HG02642 (cell line): ENCODE results near the gene GALC.

Experiments used
- ATAC-seq: cut with Tn5 transposase; IDR thresholded peaks from one replicate; pipeline ENCODE4 v1.9.1; 2021; ENCODE audit warnings: mild to moderate bottlenecking; ENCODE audit not compliant: unreplicated experiment, poor library complexity

The GALC gene

GRCh38 chr14:87966816-87967215 is 26.2 kb downstream of the GALC start:
- ATAC-seq, result no peak

DNA sequence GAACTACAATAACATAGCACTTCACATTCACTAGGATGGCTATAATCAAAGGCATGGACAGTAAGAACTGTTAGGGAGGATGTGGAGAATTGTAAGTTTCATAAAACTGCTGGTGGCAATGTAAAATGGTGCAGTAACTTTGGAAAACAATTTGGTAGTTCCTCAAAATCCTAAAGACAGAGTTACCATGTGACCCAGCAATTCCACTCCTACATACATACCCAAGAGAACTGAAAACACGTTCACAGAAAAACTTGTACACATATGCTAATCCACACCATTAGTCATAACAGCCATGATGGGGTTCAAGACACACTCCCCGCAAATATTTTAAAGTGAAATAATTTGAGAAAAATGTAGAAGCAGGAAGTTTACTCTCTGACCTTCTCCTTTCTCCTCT is 31.7 kb downstream of the GALC start:
- no peak for ATAC-seq

- no peak for ATAC-seq
Measured at GRCh38 chr14:87960013-87960787, 32.8 kb downstream of the GALC start.

DNA sequence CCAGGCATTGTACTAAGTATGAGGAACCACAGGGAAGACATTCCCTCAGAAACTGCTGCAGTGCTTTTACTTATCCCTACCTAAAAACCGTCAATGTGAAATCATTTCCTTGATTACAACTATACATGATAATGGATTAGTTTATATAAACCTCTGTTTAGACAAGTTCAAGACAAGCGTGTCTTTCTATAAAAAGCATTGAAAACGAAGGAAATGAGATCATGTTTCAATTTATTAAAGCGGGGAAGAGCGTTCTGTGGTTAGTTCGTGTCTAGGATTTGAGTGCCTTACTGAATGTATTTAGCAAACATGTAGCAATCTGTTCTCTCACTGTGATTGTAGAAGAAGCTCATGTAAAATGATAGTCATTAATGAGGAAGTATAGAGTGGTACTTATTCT is 37.5 kb downstream of the GALC start:
- ATAC-seq, result no peak

GRCh38 chr14:87952307-87953094 is 40.5 kb downstream of the GALC start:
- ATAC-seq, result peak; percentile 83

DNA sequence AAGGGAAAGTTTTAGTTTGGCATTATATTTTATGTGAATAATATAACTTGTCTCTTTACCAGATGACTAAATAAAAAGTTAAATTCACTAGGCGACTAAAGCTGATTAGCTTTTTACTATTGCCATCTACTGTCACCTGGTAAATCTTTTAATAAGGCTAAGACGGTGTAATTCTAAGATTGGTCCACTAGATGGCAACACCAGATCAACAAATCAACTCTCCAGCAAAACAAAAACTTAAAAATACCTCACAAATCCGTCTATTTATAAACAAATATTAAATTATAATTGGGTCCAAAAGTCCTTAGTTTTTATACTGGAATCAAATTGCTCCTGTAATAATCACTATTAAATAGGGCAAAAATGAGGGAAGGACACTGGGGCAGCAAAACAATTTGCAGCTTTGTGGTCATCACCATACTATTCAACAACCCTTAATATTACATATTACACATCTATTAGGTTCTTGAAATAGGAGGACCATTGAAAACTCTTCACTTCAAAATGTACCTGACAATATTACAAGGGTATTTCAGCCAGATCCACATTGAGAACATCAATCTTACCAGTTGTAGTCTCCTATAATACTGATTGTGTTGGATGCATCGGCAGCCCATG is 47.9 kb downstream of the GALC start:
- ATAC-seq, result no peak

- ATAC-seq, result no peak
Measured at GRCh38 chr14:87940894-87941293, 52.1 kb downstream of the GALC start.

- ATAC-seq, result peak; percentile 95
Measured at GRCh38 chr14:87940382-87940781, 52.6 kb downstream of the GALC start.

GRCh38 chr14:87935886-87936285 is 57.1 kb downstream of the GALC start:
- no peak for ATAC-seq

DNA sequence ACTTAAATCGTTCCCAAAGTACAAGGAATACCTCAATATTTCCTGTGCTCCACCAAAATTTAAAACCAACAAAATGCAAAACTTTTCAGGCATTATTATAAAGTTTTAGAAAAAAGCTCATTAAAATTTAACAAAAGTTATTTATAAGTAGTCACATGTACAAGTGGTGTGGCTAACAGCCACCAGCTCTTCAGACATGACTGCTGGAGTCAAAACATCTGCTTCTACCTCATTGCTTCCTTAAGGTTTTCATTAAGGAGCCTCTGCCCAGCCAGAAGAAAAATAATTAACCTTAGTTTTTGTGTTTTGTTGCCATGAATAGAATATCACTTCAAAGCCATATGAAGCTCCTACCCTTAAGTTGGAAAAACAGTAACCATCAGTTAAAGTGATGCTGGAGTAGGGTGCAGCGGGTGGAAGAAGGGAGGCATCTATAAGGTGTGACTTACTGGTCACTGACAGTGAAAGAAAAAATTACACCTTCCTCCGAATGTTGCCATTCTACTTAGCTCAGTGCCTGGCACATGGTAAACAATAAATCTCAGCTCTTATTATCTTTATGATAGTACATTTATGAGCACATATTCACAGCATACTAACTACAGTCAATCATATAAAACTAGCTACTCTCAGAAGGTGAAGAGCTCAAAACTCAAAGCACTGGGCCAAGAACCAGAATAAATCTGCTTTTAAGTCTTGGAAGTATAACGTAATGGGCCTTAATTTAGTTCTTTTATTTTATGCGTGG is 57.7 kb downstream of the GALC start:
- ATAC-seq, result no peak

GRCh38 chr14:87934185-87934584 is 58.8 kb downstream of the GALC start:
- ATAC-seq, result no peak

DNA sequence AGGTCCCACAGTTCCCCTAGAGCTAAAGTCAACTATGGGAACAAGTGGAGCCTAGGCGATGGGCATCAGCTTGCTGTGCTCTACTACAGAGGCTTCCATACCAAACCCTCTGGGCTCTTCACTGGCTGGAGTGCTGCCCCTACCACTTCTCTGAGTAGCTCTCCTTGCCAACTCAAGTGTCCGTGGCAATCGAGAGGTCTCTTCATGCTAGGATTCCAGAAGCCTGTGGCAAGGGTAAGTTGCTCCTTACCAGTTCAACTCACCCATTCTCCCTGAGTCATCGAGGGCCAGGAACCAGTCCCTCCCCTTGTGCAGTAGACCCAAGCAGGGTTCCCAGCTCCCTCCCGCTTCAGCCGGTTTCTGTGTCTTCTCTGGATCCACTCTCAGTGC is 76.1 kb downstream of the GALC start:
- no peak for ATAC-seq

GRCh38 chr14:87916103-87916885 is 76.7 kb downstream of the GALC start:
- no peak for ATAC-seq

DNA sequence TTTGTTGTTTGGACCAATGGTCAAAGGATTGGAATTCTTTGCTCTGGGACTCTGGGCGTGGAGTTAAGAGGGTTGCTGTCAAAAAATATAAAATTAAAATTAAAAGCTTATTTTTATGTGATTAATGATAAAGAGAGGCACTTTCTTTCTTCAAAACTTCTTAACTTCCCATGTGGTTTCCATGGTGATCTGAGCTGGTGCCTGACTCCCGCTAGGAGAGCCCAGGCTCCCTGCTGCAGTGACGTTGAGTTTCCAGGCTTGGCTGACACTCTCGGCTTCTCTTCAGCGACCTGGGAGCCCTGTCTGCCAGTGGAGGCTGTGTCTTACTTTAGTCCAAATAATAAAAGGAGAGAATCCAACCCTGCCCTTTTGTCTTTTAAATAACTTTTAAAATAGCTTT is 84.4 kb downstream of the GALC start:
- no peak for ATAC-seq

DNA sequence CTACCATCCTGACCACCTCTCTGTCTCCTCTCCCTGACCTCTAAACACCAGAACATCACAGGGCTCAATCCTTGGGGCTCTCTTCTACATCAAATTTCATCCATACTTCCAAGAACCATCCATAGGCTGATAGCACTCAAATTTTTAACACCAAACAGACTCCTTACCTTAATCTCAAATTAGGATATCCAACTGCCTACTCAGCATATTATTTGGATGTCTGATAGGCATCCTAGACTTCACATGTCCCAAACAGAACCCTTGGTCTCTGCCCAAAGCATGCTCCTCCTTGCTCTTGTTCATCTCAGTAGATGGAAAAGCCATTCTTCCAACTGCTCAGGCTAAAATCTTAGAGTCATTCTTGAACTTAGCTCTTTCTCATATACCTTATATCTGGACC is 91.3 kb downstream of the GALC start:
- ATAC-seq, result no peak

- no peak for ATAC-seq
Measured at GRCh38 chr14:87901236-87901635, 91.7 kb downstream of the GALC start.

DNA sequence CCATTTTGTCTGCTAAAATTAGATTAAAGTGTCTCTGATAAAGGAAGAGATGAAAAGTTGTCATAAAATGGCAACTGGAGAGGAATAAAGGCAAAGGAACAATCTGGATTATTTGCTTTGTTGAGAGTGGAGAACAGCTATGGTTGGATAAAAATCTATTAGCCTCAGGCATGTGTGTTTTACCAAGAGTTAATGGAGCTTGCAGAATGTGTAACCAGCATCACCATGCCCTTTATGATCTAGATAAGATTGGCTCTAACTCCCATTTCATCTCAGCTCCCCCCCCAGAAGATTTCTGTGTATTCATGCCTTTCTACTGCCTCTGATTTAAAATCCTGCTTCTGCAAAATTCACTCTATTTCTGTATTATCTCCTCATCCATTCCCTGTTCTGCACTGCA is 93.8 kb downstream of the GALC start:
- no peak for ATAC-seq

GRCh38 chr14:87898301-87898700 is 94.7 kb downstream of the GALC start:
- no peak for ATAC-seq

GRCh38 chr14:87896393-87897380 is 96.3 kb downstream of the GALC start:
- peak; percentile 56 for ATAC-seq
